Neutrophil (primary cell): ENCODE measurements around the gene TSSK1B.

ENCODE experiments used
- H3K27ac ChIP-seq: fragments of 200-600 bp; sonication (generic); 2 replicates; pipeline ENCODE4 v1.5.1; 2016; ENCODE audit warnings: mild to moderate bottlenecking, moderate library complexity
- H3K27me3 ChIP-seq: fragments of 200-600 bp; sonication (generic); 2 replicates; pipeline ENCODE4 v1.6.0; 2016; ENCODE audit warnings: mild to moderate bottlenecking
- H3K36me3 ChIP-seq: fragments of 200-600 bp; sonication (generic); 2 replicates; pipeline ENCODE4 v1.5.1; 2017
- H3K4me1 ChIP-seq, 2 experiments: fragments of 200-600 bp in 1 of 2; sonication (generic) in 1 of 2; 1 replicate in 1 of 2; 2 replicates in 1 of 2; pipeline versions ENCODE4 v1.5.1 to v1.6.1; 2013 to 2016; ENCODE audit warnings: low read depth in 1 of 2, low read length in 1 of 2, mild to moderate bottlenecking in 1 of 2, moderate library complexity in 1 of 2; ENCODE audit not compliant: control insufficient read depth in 1 of 2, insufficient read depth in 1 of 2
- H3K4me3 ChIP-seq, 2 experiments: fragments of 200-600 bp in 1 of 2; sonication (generic) in 1 of 2; 1 replicate in 1 of 2; 2 replicates in 1 of 2; pipeline ENCODE4 v1.5.1; 2013 to 2016; ENCODE audit warnings: low read depth in 1 of 2, low read length in 1 of 2, mild to moderate bottlenecking in 1 of 2, moderate library complexity in 1 of 2
- H3K9me3 ChIP-seq: fragments of 200-600 bp; sonication (generic); 2 replicates; pipeline ENCODE4 v1.5.1; 2016
- CTCF ChIP-seq: fragments of 200-600 bp; sonication (generic); IDR thresholded peaks from 2 replicates; pipeline ENCODE4 v1.5.1; 2016; ENCODE audit warnings: antibody characterized with exemption

TSSK1B gene

GRCh38 chr5:113387844-113388243, 46.9 kb downstream of the TSSK1B start:
- Histone ChIP-seq H3K4me1 (no peaks in the 10 kb centered on the region), H3K27ac (no peak overlapping the region), H3K36me3 (no peaks in the 10 kb centered on the region), H3K4me3 (no peak overlapping the region), H3K9me3 (no peaks in the 10 kb centered on the region), H3K27me3 (peaks cover 91% of the 10 kb centered on the region)
- TF ChIP-seq CTCF = no peak

- H3K4me3 ChIP-seq = no peak overlapping the region
- H3K9me3 ChIP-seq = no peaks in the 10 kb centered on the region
- H3K27ac ChIP-seq = no peak overlapping the region
- peaks cover 95% of the 10 kb centered on the region for H3K27me3 ChIP-seq
- H3K4me1 ChIP-seq = no peaks in the 10 kb centered on the region
- no peaks in the 10 kb centered on the region for H3K36me3 ChIP-seq
- TF ChIP-seq CTCF = no peak
These were observed 50.0 kb downstream of the TSSK1B start for GRCh38 chr5:113384782-113385285.

GRCh38 chr5:113382731-113383130, 52.1 kb downstream of the TSSK1B start:
- Histone ChIP-seq H3K9me3 (no peaks in the 10 kb centered on the region), H3K36me3 (no peaks in the 10 kb centered on the region), H3K27ac (no peak overlapping the region), H3K4me1 (peaks cover 8 to 15% of the 10 kb centered on the region in 2 experiments), H3K27me3 (peaks cover 90% of the 10 kb centered on the region), H3K4me3 (no peak overlapping the region)
- no peak for TF ChIP-seq CTCF
